HUDEP-2 (cell line): ENCODE measurements around the gene CNBP.
A peak's percentile ranks its signal among the peaks of the same experiment; 100 is the strongest.

ENCODE experiments used
- DNase-seq, 76 experiments: peaks; one replicate each; lab custom pipeline; 2025; ENCODE audit not compliant: unreplicated experiment in 76 of 76; lab: John Stamatoyannopoulos, UW

Gene CNBP

GRCh38 chr3:129132097-129132866, 51.4 kb downstream of the CNBP start:
- DNase-seq = no peak

GRCh38 chr3:129131465-129132088, 52.1 kb downstream of the CNBP start:
- DNase-seq = no peak

GRCh38 chr3:129130291-129130813, 53.3 kb downstream of the CNBP start:
- DNase-seq = no peak

GRCh38 chr3:129128357-129129155, 55.1 kb downstream of the CNBP start:
- DNase-seq = no peak

- DNase-seq = no peak
Observed at GRCh38 chr3:129126726-129127280, 56.9 kb downstream of the CNBP start.

GRCh38 chr3:129123314-129124060, 60.2 kb downstream of the CNBP start:
- DNase-seq = peak in 1 of 76 experiments; percentile 1

GRCh38 chr3:129122412-129123011, 61.2 kb downstream of the CNBP start:
- DNase-seq = no peak

- DNase-seq = peak in 66 of 76 experiments; percentile 3 to 84 (median 63)
Observed at GRCh38 chr3:129121792-129122411, 61.8 kb downstream of the CNBP start, which contains the start of gene RAB43. RAB43 (minus strand) TSS chr3:129121804; CDS start chr3:129121489, 315 bp downstream.

- DNase-seq = peak in 1 of 76 experiments; percentile 40
Observed at GRCh38 chr3:129121016-129121791, 62.5 kb downstream of the CNBP start.

- peak in 72 of 76 experiments; percentile 8 to 90 (median 70) for DNase-seq
Observed at GRCh38 chr3:129120254-129121004, 63.3 kb downstream of the CNBP start.

- DNase-seq = no peak
Observed at GRCh38 chr3:129119365-129120100, 64.2 kb downstream of the CNBP start.

- DNase-seq = no peak
Observed at GRCh38 chr3:129118745-129119144, 65.0 kb downstream of the CNBP start.
